K562 (cell line): ENCODE results near the gene DPP3. TPM values are rescaled to one million over a fixed set of nuclear protein-coding genes. Genes with fewer than 3 reads are reported as not detected.

Experiments used
- CHD7 ChIP-seq: fragments of 200-600 bp; sonication (generic); IDR thresholded peaks from one replicate; pipeline ENCODE4 v1.6.1; 2012; ENCODE audit warnings: mild to moderate bottlenecking, low read depth, low read length, inconsistent platforms
- ELF2 ChIP-seq: fragments of 250-450 bp; sonication (Bioruptor Pico); IDR thresholded peaks from 2 replicates; pipeline ENCODE4 v1.5.0; 2021; ENCODE audit warnings: mild to moderate bottlenecking
- MAZ ChIP-seq, 2 experiments: fragments of 450-650 bp in 1 of 2; sonication (generic) in 1 of 2; formaldehyde crosslinking; IDR thresholded peaks in 1 of 2; conservative IDR thresholded peaks in 1 of 2; 2 replicates each; pipeline versions ENCODE4 v1.4.0 to v1.5.0; 2020; ENCODE audit warnings: mild to moderate bottlenecking in 1 of 2, missing genetic modification reagents in 1 of 2
- PHF20 ChIP-seq: fragments of 450-650 bp; IDR thresholded peaks from 2 replicates; pipeline ENCODE4 v1.6.1; 2018; ENCODE audit not compliant: partially characterized antibody
- SNRNP70 ChIP-seq: fragments of 200-400 bp; formaldehyde crosslinking; optimal IDR thresholded peaks from 2 replicates; pipeline ENCODE3; 2017; ENCODE audit warnings: low read depth, low read length
- XRCC5 ChIP-seq: fragments of 200-400 bp; formaldehyde crosslinking; IDR thresholded peaks from 2 replicates; pipeline ENCODE4 v1.6.1; 2017; ENCODE audit warnings: low read depth, mild to moderate bottlenecking, low read length
- ZEB2 ChIP-seq: fragments of 450-650 bp; IDR thresholded peaks from 2 replicates; pipeline ENCODE4 v1.6.1; 2016
- ZNF253 ChIP-seq: fragments of 250-450 bp; sonication (Bioruptor Pico); conservative IDR thresholded peaks from 2 replicates; pipeline ENCODE4 v1.6.1; 2021; ENCODE audit warnings: mild to moderate bottlenecking
- ZNF41 ChIP-seq: fragments of 250-450 bp; sonication (Bioruptor Pico); conservative IDR thresholded peaks from 2 replicates; pipeline ENCODE4 v1.4.0; 2020; ENCODE audit warnings: mild to moderate bottlenecking
- polyA plus RNA-seq, 8 experiments: library from polyadenylated mRNA; depleted of rRNA in 4 of 8; stranded (reverse) in 5 of 8; unstranded in 3 of 8; fragments of >200 nt; fragmentation: Nextera tagmentation in 2 of 8; fragmentation: Illumina TruSeq in 1 of 8; extraction: Ambion mirVana in 2 of 8; extraction: Trizol in 1 of 8; gene quantifications; 2 replicates each; pipeline versions ENCODE4 v1.2.1 to v1.2.3, GENCODE V29; 2011 to 2014; ENCODE audit warnings: inconsistent platforms in 1 of 8, missing spikeins in 1 of 8
- total RNA-seq, 7 experiments: library from RNA; depleted of rRNA in 6 of 7; stranded (reverse); fragments of >200 nt in 6 of 7; fragmentation: Illumina TruSeq in 2 of 7; extraction: Trizol in 2 of 7; gene quantifications; 2 replicates each; pipeline versions ENCODE4 v1.2.1 to v1.2.3, GENCODE V29; 2011 to 2021; ENCODE audit warnings: low replicate concordance in 1 of 7
- TF ChIP-seq, protein P1 (sequence below): sonication (generic); formaldehyde crosslinking; IDR thresholded peaks from 2 replicates; pipeline ENCODE4 v1.8.1; 2022; ENCODE audit warnings: missing genetic modification reagents
- TF ChIP-seq, protein P2 (sequence below): sonication (generic); formaldehyde crosslinking; IDR thresholded peaks from 2 replicates; pipeline ENCODE4 v1.8.0; 2022; ENCODE audit warnings: mild to moderate bottlenecking, missing genetic modification reagents
- TF ChIP-seq, protein P3 (sequence below): fragments of 450-650 bp; IDR thresholded peaks from 2 replicates; pipeline ENCODE4 v1.6.1; 2016; ENCODE audit warnings: antibody characterized with exemption

The DPP3 gene
- total and polyA plus RNA-seq, 9 of the 15 experiments (the other 6 are each of a cell fraction or from before 2014, with no cell fraction given) = 3.7 to 69.2 (median 43.3) TPM

GRCh38 chr11:66467034-66467659 lies 13.1 kb upstream of the DPP3 start (continued):
- TF ChIP-seq ZEB2 (no peak), XRCC5 (no peak), ZNF41 (CRISPR knock-in tag) (no peak), CHD7 (no peak), MAZ (CRISPR knock-in tag; conservative IDR thresholded peaks at IDR 0.05 in 1 of 2, IDR thresholded peaks at IDR 0.05 in 1 of 2) (0 out of 4 replicates have a peak, but pooled peaks of 1 of the 2 experiments have one; percentile 19), ZNF253 (CRISPR knock-in tag) (no peak), ELF2 (no peak), PHF20 (no peak), SNRNP70 (no peak)
- TF ChIP-seq, protein P1, sequence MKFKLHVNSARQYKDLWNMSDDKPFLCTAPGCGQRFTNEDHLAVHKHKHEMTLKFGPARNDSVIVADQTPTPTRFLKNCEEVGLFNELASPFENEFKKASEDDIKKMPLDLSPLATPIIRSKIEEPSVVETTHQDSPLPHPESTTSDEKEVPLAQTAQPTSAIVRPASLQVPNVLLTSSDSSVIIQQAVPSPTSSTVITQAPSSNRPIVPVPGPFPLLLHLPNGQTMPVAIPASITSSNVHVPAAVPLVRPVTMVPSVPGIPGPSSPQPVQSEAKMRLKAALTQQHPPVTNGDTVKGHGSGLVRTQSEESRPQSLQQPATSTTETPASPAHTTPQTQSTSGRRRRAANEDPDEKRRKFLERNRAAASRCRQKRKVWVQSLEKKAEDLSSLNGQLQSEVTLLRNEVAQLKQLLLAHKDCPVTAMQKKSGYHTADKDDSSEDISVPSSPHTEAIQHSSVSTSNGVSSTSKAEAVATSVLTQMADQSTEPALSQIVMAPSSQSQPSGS (CRISPR knock-in tag) = no peak
- TF ChIP-seq, protein P2, sequence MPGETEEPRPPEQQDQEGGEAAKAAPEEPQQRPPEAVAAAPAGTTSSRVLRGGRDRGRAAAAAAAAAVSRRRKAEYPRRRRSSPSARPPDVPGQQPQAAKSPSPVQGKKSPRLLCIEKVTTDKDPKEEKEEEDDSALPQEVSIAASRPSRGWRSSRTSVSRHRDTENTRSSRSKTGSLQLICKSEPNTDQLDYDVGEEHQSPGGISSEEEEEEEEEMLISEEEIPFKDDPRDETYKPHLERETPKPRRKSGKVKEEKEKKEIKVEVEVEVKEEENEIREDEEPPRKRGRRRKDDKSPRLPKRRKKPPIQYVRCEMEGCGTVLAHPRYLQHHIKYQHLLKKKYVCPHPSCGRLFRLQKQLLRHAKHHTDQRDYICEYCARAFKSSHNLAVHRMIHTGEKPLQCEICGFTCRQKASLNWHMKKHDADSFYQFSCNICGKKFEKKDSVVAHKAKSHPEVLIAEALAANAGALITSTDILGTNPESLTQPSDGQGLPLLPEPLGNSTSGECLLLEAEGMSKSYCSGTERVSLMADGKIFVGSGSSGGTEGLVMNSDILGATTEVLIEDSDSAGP (CRISPR knock-in tag) = no peak
- TF ChIP-seq, protein P3, sequence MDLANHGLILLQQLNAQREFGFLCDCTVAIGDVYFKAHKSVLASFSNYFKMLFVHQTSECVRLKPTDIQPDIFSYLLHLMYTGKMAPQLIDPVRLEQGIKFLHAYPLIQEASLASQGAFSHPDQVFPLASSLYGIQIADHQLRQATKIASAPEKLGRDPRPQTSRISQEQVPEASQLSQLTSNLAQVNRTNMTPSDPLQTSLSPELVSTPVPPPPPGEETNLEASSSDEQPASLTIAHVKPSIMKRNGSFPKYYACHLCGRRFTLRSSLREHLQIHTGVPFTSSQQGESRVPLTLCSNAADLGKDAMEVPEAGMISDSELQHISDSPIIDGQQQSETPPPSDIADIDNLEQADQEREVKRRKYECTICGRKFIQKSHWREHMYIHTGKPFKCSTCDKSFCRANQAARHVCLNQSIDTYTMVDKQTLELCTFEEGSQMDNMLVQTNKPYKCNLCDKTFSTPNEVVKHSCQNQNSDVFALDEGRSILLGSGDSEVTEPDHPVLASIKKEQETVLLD = no peak
